Measurements from ENCODE around the gene HOXB9.
A peak's percentile ranks its signal among the peaks of the same experiment; 100 is the strongest.

The HOXB9 gene

GRCh38 chr17:48631693-48632578, 5.8 kb upstream of the HOXB9 start:
- peak overlapping the region; percentile 11; the same call in 1 of the 2 replicates for H3K9ac ChIP-seq
- no peaks in the 10 kb centered on the region for H3K79me2 ChIP-seq (ENCODE audit: insufficient read depth, low read depth)
- H3K27ac ChIP-seq = peak overlapping the region; percentile 38
- no peaks in the 10 kb centered on the region for H4K20me1 ChIP-seq (ENCODE audit: insufficient read depth)
- no peak for TF ChIP-seq CTCF (conservative IDR thresholded peaks at IDR 0.05; ENCODE audit: low read depth, low read length)
- H3K36me3 ChIP-seq (ENCODE audit: insufficient read depth) = no peaks in the 10 kb centered on the region
- H3K4me3 ChIP-seq (IDR thresholded peaks at IDR 0.05; ENCODE audit: insufficient read depth, low read depth, low read length) = no peak overlapping the region
- H3K4me2 ChIP-seq = peak overlapping the region; percentile 74
- peaks cover 17% of the 10 kb centered on the region for H3K27me3 ChIP-seq (ENCODE audit: insufficient read depth, low read depth)
- H3K4me1 ChIP-seq (ENCODE audit: low read depth, poor library complexity, severe bottlenecking) = peaks cover 47% of the 10 kb centered on the region
- H2AFZ ChIP-seq (ENCODE audit: low read depth) = peak overlapping the region; percentile 55

GRCh38 chr17:48630925-48631692, 5.0 kb upstream of the HOXB9 start:
- no peaks in the 10 kb centered on the region for H3K36me3 ChIP-seq (ENCODE audit: insufficient read depth)
- no peak overlapping the region for H3K9ac ChIP-seq
- peaks cover 45% of the 10 kb centered on the region for H3K4me1 ChIP-seq (ENCODE audit: low read depth, poor library complexity, severe bottlenecking)
- no peaks in the 10 kb centered on the region for H4K20me1 ChIP-seq (ENCODE audit: insufficient read depth)
- H3K27me3 ChIP-seq (ENCODE audit: insufficient read depth, low read depth) = peaks cover 16% of the 10 kb centered on the region
- TF ChIP-seq CTCF (conservative IDR thresholded peaks at IDR 0.05; ENCODE audit: low read depth, low read length) = no peak
- no peak overlapping the region for H3K4me3 ChIP-seq (IDR thresholded peaks at IDR 0.05; ENCODE audit: insufficient read depth, low read depth, low read length)
- H3K79me2 ChIP-seq (ENCODE audit: insufficient read depth, low read depth) = no peaks in the 10 kb centered on the region
- peak overlapping the region; percentile 74 for H3K4me2 ChIP-seq
- H2AFZ ChIP-seq (ENCODE audit: low read depth) = peak overlapping the region; percentile 55; the same call in 1 of the 2 replicates
- H3K27ac ChIP-seq = no peak overlapping the region; the same call in 1 of the 2 replicates

GRCh38 chr17:48630009-48630924, 4.1 kb upstream of the HOXB9 start:
- H2AFZ ChIP-seq (ENCODE audit: low read depth) = no peak overlapping the region
- no peak overlapping the region for H3K4me3 ChIP-seq (IDR thresholded peaks at IDR 0.05; ENCODE audit: insufficient read depth, low read depth, low read length)
- H3K79me2 ChIP-seq (ENCODE audit: insufficient read depth, low read depth) = no peaks in the 10 kb centered on the region

More at GRCh38 chr17:48630009-48630924, 4.1 kb upstream of the HOXB9 start:
- H3K36me3 ChIP-seq (ENCODE audit: insufficient read depth) = no peaks in the 10 kb centered on the region
- peaks cover 36% of the 10 kb centered on the region for H3K4me1 ChIP-seq (ENCODE audit: low read depth, poor library complexity, severe bottlenecking)
- H3K27ac ChIP-seq = no peak overlapping the region
- no peak for TF ChIP-seq CTCF (conservative IDR thresholded peaks at IDR 0.05; ENCODE audit: low read depth, low read length)
- H3K27me3 ChIP-seq (ENCODE audit: insufficient read depth, low read depth) = peaks cover 19% of the 10 kb centered on the region
- H4K20me1 ChIP-seq (ENCODE audit: insufficient read depth) = no peaks in the 10 kb centered on the region
- no peak overlapping the region for H3K4me2 ChIP-seq
- no peak overlapping the region for H3K9ac ChIP-seq
